ENCODE data around the gene KISS1R.

DNA sequence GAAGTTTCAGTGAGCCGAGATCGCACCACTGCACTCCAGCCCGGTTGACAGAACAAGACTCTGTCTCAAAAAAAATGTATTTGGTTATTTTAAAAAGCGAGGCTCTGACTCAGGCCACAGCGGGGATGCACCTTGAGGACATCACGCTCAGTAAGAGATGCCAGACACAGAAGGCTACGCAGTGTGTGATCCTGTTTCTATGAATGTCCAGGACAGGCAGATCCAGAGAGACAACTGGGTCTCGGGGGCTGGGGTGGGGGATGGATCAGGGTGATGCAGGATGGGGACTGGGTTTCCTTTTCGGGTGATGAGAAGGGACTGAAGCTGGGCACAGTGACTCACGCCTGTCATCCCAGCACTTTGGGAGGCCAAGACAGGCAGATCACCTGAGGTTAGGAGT is 29.5 kb upstream of the KISS1R start:
- no peak for TF ChIP-seq ZC3H10 (CRISPR knock-in tag; IDR thresholded peaks at IDR 0.05)
- TF ChIP-seq RARB (CRISPR knock-in tag; IDR thresholded peaks at IDR 0.05), result no peak
- no peak for TF ChIP-seq PPARA (CRISPR knock-in tag; IDR thresholded peaks at IDR 0.05; ENCODE audit: borderline replicate concordance)
- TF ChIP-seq, protein P1, sequence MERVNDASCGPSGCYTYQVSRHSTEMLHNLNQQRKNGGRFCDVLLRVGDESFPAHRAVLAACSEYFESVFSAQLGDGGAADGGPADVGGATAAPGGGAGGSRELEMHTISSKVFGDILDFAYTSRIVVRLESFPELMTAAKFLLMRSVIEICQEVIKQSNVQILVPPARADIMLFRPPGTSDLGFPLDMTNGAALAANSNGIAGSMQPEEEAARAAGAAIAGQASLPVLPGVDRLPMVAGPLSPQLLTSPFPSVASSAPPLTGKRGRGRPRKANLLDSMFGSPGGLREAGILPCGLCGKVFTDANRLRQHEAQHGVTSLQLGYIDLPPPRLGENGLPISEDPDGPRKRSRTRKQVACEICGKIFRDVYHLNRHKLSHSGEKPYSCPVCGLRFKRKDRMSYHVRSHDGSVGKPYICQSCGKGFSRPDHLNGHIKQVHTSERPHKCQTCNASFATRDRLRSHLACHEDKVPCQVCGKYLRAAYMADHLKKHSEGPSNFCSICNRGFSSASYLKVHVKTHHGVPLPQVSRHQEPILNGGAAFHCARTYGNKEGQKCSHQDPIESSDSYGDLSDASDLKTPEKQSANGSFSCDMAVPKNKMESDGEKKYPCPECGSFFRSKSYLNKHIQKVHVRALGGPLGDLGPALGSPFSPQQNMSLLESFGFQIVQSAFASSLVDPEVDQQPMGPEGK (CRISPR knock-in tag; IDR thresholded peaks at IDR 0.05; ENCODE audit: borderline replicate concordance), result no peak
- TF ChIP-seq ZNF70 (CRISPR knock-in tag; IDR thresholded peaks at IDR 0.05), result no peak
- TF ChIP-seq, protein P2, sequence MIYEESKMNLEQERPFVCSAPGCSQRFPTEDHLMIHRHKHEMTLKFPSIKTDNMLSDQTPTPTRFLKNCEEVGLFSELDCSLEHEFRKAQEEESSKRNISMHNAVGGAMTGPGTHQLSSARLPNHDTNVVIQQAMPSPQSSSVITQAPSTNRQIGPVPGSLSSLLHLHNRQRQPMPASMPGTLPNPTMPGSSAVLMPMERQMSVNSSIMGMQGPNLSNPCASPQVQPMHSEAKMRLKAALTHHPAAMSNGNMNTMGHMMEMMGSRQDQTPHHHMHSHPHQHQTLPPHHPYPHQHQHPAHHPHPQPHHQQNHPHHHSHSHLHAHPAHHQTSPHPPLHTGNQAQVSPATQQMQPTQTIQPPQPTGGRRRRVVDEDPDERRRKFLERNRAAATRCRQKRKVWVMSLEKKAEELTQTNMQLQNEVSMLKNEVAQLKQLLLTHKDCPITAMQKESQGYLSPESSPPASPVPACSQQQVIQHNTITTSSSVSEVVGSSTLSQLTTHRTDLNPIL (CRISPR knock-in tag; IDR thresholded peaks at IDR 0.05; ENCODE audit: low read depth), result no peak
- TF ChIP-seq ZFP30 (CRISPR knock-in tag; IDR thresholded peaks at IDR 0.05), result no peak
- no peak for TF ChIP-seq GLIS3 (CRISPR knock-in tag; IDR thresholded peaks at IDR 0.05)
- TF ChIP-seq ZFP3 (CRISPR knock-in tag; IDR thresholded peaks at IDR 0.05), result no peak
- no peak for TF ChIP-seq ARNTL (CRISPR knock-in tag; IDR thresholded peaks at IDR 0.05; ENCODE audit: borderline replicate concordance, low read depth)
- no peak for TF ChIP-seq OSR1 (CRISPR knock-in tag; IDR thresholded peaks at IDR 0.05)
- TF ChIP-seq, protein P3, sequence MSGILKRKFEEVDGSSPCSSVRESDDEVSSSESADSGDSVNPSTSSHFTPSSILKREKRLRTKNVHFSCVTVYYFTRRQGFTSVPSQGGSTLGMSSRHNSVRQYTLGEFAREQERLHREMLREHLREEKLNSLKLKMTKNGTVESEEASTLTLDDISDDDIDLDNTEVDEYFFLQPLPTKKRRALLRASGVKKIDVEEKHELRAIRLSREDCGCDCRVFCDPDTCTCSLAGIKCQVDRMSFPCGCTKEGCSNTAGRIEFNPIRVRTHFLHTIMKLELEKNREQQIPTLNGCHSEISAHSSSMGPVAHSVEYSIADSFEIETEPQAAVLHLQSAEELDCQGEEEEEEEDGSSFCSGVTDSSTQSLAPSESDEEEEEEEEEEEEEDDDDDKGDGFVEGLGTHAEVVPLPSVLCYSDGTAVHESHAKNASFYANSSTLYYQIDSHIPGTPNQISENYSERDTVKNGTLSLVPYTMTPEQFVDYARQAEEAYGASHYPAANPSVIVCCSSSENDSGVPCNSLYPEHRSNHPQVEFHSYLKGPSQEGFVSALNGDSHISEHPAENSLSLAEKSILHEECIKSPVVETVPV (CRISPR knock-in tag; IDR thresholded peaks at IDR 0.05), result no peak

Measured in SK-N-SH treated with all-trans-retinoic acid at 6 μM for 48 hours (cell line).